Endometrial microvascular endothelial cells (primary cell): ENCODE measurements around the gene ARL4C. TPM values are rescaled to one million over a fixed set of nuclear protein-coding genes. Genes with fewer than 3 reads are reported as not detected.
"Not testable (repeated sequence)": the region's sequence is repeated elsewhere in the genome, so short reads cannot be mapped to it uniquely, and the experiment has no call there.

Experiments used
- in situ Hi-C: cut with HindIII; loops from 2 replicates; pipeline ENCODE4 v1.10.0; 2017; ENCODE audit warnings: low sequenced_read_pairs, low pct_unique_long_range_greater_than_20kb; ENCODE audit errors: inconsistent ontology term
- total RNA-seq: library from RNA; depleted of rRNA; stranded (reverse); fragments of >200 nt; gene quantifications from one replicate; pipeline ENCODE4 v1.2.3, GENCODE V29; 2015; ENCODE audit errors: inconsistent ontology term

ARL4C gene
- total RNA-seq, 1 donor from 2014 or later, result 0.37 TPM

DNA sequence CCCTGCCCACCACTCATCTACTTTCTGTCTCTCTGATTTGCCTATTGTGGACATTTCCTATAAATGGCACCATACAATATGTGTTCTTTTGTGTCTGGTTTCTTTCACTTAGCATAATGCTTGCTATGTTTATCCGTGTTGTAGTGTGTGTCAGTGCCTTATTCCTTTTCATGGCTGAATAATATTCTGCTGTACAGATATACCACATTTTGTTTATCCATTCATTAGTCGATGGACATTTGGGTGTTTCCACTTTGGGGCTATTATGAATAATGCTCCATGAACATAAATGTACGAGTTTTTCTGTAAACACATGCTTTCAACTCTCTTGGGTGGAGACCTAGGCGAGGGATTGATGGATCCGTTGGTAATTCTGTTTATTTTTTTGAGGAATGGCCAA, 15.6 kb downstream of the ARL4C start:
- in situ Hi-C loops, result no loop called here

DNA sequence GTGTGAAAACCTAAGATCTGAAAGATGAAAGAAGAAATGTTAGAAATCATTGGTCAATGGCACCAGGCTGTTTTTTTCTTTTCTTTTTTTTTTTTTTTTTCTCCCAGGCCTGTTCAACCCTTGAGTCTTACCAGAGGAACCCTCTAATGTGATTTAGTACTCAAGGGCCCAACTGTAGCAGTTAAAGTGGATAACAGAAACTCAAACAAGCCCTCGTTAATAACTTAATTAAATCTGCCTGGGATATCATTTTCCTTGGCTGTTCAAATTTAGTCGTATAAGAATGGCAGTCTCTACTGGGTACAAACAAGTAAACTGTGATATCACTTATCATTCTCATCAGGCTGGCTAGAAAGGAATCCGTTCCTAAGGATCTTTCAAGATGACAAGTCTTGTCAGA, 16.5 kb downstream of the ARL4C start:
- in situ Hi-C loops, result no loop called here

DNA sequence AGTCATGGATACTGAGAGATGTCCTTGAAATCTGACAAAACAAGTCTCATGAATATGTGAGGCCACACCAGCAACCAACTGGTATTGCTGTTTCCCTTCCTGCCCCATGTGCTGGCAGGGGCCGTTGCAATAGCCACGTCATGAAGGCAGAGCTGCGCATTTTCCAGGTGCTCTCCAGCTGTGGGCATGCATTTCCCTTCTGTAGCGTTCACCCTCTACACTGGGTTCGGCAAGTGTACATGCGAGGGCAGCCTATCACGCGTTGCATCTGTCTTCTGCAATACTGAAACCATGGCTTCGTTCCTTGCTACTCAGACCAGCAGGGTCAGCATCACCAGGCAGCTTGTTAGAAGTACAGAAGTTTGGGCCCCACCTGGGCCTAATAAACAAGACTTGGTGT, 17.4 kb downstream of the ARL4C start:
- in situ Hi-C loops, result no loop called here

DNA sequence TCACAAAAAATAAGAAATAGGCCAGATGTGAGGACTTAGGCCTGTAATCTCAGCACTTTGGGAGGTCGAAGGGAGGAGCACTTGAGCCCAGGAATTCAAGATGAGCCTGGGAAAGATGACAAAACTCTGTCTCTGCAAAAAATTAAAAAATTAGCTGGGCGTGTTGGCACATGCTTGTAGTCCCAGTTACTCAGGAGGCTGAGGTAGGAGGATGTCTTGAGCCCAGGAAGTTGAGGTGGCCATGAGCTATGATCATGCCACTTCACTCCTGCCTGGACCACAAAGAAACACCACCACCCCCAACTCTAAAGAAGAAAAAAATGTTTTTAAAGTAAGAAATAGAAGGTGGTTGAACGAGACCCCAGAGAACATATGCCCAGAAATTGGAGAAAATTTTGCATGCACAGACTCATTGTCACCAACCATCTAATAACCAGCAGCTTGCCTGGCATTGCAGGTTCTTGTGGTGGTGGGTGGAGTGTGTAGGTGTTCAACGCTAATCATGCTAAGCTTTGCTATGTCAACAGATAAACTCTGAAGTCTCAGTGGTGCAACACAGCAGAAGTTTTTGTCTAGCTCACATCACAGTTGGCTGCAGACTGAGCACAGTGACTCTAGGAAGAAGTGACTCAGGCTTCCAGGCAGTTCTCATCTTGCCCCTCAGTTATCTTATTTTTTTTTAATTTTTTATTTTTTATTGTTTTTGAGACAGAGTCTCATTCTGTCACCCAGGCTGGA, 18.6 kb downstream of the ARL4C start:
- in situ Hi-C loops, result no loop called here

DNA sequence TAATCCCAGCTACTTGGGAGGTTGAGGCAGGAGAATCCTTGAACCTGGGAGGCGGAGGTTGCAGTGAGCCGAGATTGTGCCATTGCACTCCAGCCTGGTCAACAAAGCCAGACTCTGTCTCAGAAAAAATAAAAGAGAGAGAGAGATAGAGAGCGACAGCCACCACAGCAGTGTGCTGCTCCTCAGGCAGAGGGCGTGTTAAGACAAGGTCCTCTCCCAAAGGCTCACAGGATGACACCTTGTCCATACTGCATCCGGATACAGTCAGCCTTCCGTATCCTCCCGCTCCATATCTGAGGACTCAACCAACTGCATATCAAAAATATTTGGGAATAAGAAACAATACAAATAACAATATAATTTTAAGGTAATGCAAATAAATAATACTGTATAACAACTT, 20.1 kb downstream of the ARL4C start:
- in situ Hi-C loops, result no loop called here

DNA sequence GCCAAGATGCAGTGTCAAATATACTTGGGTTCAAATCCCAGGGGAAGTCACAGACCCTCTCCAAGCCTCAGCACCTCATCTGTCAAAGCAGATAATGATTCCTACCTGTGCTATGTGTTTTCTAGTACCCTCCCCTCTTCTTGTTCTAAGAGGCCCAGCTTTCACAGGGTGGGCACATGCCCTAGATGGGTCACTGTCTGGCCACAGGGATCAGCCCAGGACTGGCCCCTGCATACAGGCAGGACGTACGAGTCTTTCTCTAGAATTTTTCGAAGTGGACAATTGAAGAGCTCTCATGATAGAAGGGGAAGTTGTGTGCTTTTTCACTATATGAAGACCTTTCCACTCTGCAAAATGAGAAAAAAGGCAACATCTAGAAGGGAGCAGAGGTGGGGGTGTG, 22.2 kb downstream of the ARL4C start:
- in situ Hi-C loops, result no loop called here

DNA sequence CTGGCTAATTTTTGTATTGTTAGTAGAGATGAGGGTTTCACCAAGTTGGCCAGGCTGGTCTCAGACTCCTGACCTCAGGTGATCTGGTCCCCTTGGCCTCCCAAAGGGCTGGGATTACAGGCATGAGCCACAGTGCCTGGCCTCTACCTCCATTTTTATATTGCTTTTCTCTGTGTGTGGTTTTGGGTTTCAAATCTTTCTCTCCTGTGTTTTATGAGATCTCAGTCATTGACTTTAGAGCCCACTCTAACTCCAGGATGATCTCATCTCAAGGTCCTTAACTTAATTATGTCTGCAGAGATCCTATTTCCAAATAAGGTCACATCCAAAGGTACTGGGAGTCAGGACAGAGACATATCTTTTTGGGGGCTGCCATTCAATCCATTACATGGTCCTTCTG, 24.7 kb downstream of the ARL4C start:
- in situ Hi-C loops, result no loop called here

DNA sequence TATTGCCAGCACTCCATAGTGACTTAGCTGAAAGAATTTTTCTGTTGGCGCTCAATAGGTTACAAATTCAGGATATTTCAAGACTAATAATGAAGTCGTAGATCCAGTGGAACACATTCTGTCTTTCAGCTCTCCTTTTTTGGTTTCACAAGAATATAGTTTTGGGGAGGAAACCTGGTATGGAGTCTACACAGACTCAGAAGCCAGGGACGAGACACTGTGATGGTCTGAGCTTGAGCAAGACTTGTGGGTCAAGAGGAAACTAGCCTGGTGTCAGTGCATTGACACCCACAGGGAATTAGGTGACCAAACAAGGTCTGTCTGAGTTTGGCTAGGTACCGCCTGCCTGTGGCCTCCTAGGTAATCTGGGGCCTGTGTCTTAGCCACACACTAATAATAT, 26.9 kb downstream of the ARL4C start:
- in situ Hi-C loops, result no loop called here

DNA sequence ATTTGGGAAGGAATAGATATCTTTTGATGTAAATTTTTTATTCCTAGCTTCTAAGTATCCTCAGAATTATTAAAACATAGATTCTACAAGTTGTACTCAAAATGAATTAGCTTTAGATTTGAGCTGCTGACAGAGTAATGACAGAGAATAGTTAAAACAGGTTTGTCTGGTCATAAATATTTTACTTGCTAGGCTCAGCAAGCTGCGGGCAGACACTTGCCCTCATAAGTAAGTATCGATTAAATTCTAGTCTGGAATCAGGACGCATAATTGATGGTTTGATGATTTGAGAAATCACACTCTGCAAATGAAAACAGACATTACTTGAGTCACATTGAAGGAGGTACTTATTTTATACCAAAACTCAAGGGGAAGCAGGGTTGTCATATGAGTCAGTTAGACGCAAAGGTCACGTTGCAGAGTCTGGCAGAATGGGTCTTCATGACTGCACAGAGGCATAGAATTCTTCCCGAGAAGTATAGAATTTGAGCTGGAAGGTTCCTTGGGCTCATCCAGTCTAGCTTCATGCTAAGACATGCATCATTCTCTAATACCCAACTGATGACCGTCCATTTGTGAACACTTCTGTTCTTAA, 27.5 kb downstream of the ARL4C start:
- in situ Hi-C loops, result no loop called here

DNA sequence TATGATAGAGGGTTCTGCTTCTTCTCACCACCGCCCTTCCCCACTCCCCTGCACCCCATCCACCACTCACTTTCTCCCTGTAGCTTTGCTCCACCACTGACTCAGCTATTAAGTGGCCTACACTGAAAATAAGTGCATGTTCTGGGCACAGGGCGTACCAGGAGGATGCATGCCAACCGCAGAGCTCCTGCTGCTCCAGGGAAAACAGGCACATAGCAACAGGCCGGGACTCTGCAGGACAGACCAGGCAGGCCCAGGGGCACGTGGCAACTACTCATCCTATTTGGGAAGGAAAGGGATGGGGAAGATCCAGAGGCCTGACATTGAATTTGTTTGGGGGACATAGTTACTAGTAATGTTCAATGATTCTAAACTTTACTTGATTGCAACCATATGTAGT, 28.4 kb downstream of the ARL4C start:
- in situ Hi-C loops, result no loop called here

DNA sequence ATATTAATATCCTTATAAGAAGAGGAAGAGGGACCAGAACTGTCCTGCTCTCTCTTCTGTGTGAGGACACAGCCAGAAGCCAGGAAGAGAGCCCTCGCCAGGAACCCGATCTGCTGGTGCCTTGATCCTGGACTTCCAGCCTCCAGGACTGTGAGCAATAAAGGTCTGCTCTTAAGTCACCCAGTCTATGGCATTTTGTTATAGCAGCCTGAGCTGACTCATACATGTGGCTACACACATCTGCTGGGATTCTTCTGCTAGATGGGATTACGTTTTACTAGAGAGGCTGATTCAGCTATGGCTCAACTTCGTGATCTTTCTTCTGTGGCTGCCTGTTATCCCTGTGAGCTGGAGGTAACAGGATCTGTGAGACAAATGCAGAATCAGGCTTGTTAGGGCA, 29.6 kb downstream of the ARL4C start:
- in situ Hi-C loops, result no loop called here

DNA sequence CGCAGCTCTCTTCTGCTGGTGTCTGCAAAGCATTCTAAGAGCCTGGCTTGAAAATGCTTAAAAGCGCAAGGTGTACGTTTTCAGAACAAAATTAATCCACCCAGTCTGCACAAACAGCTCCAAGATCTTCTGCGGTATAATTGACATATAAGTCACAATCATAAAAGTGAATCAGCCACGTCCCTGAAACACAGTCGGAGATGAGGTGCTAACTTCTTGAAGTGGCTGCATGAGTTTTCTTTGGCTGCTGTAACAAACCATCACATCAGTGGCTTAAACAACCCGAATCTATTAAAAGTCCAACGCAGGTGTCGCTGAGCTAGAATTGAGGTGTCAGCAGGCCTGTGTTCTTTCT, 32.6 kb downstream of the ARL4C start:
- in situ Hi-C loops, result no loop called here

DNA sequence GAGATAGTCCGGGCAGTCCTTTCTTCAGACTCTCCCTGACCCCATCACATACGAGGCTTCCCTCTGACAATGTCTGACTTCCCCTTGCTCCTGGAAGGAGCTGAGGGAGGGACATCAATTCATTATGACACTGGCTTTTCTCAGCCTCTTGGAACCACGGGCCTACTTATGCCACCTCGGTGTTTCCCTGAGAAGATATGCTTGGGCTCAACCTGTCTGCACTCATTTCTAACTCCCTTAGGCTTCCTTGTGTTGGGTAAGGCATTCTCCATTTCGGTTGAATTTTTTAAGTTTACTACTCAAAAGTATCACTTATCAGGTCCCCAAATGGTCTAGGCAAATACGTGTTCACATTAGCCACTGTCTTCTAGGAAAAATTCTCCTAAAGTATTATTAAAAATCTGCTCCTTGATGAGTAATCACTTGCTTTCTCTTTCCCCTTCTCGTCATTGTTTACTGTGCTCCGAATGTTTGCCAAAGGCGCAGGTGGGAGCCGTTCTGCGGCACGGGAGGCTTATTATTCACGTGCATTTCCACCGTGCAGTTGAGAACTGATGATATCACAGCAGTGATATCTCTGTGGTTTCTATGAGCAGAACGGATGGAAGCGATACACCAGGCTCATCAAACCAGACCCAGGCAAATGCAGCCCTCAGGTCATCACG, 33.1 kb downstream of the ARL4C start:
- in situ Hi-C loops, result no loop called here

DNA sequence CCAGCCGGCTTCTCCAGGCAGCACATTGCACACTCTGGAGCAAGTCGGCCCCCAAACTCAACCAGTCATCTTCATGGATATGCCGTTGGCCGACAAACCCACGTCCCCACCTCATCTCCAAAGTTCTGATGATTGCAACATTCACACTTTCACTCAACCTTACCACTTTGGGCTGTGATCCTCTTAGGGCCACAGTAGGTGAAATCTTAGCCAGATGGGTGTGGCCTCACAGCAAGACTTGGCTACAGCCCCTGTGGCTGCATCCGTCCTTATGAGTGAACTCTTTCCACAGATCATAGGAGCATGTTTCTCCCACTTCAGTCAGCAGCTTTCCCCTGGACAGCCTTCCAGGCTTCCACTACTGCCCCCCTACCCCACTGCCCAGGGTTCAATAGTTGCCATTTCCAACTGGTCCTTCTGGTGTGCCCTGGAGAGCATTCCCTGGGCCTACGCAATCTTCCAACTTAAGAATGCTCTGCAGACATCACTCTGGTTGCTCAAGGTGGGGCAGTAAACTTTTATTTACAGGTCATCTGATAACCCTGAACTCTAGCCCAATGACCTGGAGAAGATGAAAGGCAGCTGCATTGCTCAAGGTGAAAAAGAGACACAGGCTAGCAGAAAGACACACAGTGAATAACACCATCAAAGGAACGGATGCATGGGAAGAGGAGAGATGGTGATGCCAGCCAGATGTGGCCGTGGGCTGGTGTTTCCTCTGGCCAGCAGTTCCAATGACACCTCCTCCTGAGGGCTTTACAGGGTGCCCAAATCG, 34.5 kb downstream of the ARL4C start:
- in situ Hi-C loops, result no loop called here

DNA sequence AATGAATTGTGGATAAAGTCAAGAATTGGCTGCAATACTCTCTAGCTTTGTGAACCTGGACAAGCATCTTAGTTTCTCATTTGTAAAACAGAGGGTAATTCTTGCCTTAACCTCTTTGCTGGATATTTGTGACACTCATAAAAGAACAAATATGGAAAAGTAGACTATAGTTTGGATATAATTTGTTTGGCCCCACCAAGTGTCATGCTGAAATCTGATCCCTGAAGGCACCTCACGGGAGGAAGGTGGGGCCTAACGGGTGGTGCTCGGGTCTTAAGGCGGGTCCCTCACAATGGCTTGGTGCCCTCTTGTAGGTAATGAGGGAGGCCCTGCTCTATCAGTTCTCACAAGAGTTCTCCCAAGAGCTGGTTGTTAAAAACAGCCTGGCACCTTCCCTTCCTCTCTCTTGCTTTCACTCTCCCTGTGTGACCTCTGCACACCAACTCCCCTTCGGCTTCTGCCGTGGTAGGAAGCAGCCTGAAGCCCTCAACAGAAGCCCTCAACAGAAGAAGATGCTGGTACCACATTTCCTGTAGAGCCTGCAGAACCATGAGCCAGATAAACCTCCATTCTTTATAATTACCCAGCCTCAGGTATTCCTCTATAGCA, 37.4 kb downstream of the ARL4C start:
- in situ Hi-C loops, result no loop called here

DNA sequence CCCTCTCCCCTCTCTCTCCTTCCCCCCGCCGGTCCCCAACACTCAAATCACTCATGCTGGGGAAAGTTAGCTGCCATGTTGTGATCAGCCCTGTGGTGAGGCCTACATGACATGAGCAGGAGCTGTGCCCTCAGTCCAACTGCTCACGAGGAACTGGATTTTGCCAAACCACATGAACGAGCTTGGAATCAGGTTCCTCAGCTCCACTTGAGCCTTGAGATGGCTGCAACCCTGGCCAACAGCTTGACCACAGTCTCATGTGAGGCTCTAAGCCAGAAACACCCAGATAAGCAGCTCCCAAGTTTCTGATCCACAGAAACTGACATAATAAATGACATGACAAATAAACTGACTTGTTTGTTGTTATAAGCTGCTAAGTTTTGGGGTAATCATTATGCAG, 38.4 kb downstream of the ARL4C start:
- in situ Hi-C loops, result no loop called here

DNA sequence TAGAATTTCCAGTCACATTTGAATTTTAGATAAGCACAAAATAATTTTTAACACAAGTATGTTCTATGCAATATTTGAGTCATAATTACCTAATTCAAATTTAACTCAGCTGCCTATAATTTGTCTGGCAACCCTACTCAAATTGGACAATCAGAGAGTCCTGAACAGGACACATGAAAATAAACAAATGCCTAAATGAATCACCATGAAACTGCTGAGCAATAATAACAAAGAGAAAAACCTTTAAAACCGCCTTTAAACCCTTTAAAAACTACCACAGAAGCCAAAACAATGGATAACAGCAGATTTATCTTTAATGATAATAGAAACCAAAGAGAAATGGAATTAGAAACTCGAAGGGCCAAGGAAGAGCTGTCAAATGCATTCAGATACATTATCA, 39.5 kb downstream of the ARL4C start:
- in situ Hi-C loops, result no loop called here

DNA sequence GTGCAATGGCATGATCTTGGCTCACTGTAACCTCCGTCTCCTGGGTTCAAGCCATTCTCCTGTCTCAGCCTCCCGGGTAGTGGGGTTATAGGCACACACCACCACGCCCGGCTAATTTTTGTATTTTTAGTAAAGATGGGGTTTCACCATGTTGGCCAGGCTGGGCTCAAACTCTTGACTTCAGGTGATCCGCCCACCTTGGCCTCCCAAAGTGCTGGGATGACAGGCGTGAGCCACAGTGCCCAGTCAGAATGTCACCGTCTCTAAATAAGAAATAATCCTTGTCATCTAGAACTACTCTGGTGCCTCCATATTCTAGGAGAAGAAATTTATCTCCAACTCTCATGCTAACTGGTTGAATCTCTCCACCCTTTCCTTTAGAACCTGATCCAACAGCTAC, 41.6 kb downstream of the ARL4C start:
- in situ Hi-C loops, result not testable (repeated sequence)

DNA sequence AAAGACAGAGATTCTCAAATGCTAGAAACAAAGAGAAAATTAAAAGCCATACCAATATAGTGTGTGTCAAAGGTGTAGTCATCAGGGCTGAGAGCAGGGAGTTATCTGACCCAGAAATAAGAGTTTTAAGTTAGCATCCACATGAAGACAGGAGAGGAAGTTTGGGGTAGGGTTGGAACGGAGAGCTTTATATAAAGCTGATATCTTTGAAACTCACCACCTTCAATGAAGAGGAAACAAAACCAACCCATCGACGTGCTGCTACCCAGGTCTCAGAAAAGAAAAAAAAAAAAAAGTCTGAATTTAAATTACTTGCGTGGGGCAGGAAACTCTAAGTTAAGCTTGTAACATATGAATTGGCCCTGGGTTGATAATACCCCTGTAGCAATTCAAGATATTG, 42.4 kb downstream of the ARL4C start:
- in situ Hi-C loops, result no loop called here
